OCI-LY3 (cell line): ENCODE measurements around the gene PDE5A.
"Not testable (repeated sequence)": the region's sequence is repeated elsewhere in the genome, so short reads cannot be mapped to it uniquely, and the experiment has no call there.

Source experiments
- EZH2phosphoT487 ChIP-seq: fragments of 200-600 bp; shearing (Covaris generic); IDR thresholded peaks from 2 replicates; pipeline ENCODE4 v1.6.1; 2018; ENCODE audit warnings: antibody characterized with exemption, mixed run types, low read depth
- TF ChIP-seq, protein P1 (sequence below): fragments of 200-600, 300-600 bp; sonication (generic); IDR thresholded peaks from 2 replicates; pipeline ENCODE4 v1.5.1; 2014; ENCODE audit warnings: antibody characterized with exemption, low read length, low read depth

GRCh38 chr4:119470021-119470736 is 158.4 kb downstream of the PDE5A start:
- TF ChIP-seq, protein P1, sequence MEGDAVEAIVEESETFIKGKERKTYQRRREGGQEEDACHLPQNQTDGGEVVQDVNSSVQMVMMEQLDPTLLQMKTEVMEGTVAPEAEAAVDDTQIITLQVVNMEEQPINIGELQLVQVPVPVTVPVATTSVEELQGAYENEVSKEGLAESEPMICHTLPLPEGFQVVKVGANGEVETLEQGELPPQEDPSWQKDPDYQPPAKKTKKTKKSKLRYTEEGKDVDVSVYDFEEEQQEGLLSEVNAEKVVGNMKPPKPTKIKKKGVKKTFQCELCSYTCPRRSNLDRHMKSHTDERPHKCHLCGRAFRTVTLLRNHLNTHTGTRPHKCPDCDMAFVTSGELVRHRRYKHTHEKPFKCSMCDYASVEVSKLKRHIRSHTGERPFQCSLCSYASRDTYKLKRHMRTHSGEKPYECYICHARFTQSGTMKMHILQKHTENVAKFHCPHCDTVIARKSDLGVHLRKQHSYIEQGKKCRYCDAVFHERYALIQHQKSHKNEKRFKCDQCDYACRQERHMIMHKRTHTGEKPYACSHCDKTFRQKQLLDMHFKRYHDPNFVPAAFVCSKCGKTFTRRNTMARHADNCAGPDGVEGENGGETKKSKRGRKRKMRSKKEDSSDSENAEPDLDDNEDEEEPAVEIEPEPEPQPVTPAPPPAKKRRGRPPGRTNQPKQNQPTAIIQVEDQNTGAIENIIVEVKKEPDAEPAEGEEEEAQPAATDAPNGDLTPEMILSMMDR, result not testable (repeated sequence)
- TF ChIP-seq EZH2phosphoT487, result not testable (repeated sequence)
